ENCODE results near the gene SPRYD7. TPM values are rescaled to one million over a fixed set of nuclear protein-coding genes. Genes with fewer than 3 reads are reported as not detected.

The SPRYD7 gene
- total RNA-seq, 1 experiment from 2014 or later, result 15.8 TPM

Small RNA genes lying within 50 kb of the gene (small RNA-seq; reads per million reads assigned to genes)
- gene RNY4P30, result not detected
- gene RNY4P9, result not detected

Other genes with a start within 250 kb of the SPRYD7 start
- 147 and 152 TPM in 2 replicates for gene EBPL, start 244.9 kb downstream of the SPRYD7 start, total RNA-seq (2014; rRNA removed; shearing (Covaris generic))
- gene KPNA3, start 143.7 kb downstream of the SPRYD7 start, total RNA-seq (2014; rRNA removed; shearing (Covaris generic)), result 29.0 and 42.8 TPM in 2 replicates
- gene TRIM13, start 60.7 kb upstream of the SPRYD7 start, total RNA-seq (2014; rRNA removed; shearing (Covaris generic)), result 21.9 and 27.2 TPM in 2 replicates
- 1.1 and 2.3 TPM in 2 replicates for gene KCNRG, start 79.1 kb upstream of the SPRYD7 start, total RNA-seq (2014; rRNA removed; shearing (Covaris generic))